HepG2 (cell line): ENCODE data around the gene NFE2. TPM values are rescaled to one million over a fixed set of nuclear protein-coding genes. Genes with fewer than 3 reads are reported as not detected.

Source experiments
- BORCS8-MEF2B ChIP-seq: sonication (generic); formaldehyde crosslinking; IDR thresholded peaks from 2 replicates; pipeline ENCODE4 v1.8.0; 2022; ENCODE audit warnings: mild to moderate bottlenecking, missing genetic modification reagents
- IRF2 ChIP-seq: IDR thresholded peaks from 2 replicates; pipeline ENCODE4 v1.6.1; 2018; ENCODE audit warnings: missing genetic modification reagents, missing compliant biosample characterization
- MTA1 ChIP-seq: sonication (generic); formaldehyde crosslinking; IDR thresholded peaks from 2 replicates; pipeline ENCODE4 v1.4.0; 2020; ENCODE audit warnings: missing genetic modification reagents, mild to moderate bottlenecking, borderline replicate concordance
- NR2C2 ChIP-seq: sonication (generic); formaldehyde crosslinking; IDR thresholded peaks from 2 replicates; pipeline ENCODE4 v1.4.0; 2020; ENCODE audit warnings: missing genetic modification reagents, mild to moderate bottlenecking, moderate library complexity, borderline replicate concordance
- NRL ChIP-seq: sonication (generic); formaldehyde crosslinking; IDR thresholded peaks from 2 replicates; pipeline ENCODE4 v1.5.0; 2020; ENCODE audit warnings: missing genetic modification reagents, mild to moderate bottlenecking, moderate library complexity, borderline replicate concordance
- SIX4 ChIP-seq: sonication (generic); formaldehyde crosslinking; IDR thresholded peaks from 2 replicates; pipeline ENCODE4 v1.4.0; 2020; ENCODE audit warnings: missing genetic modification reagents
- TAF15 ChIP-seq: fragments of 200-400 bp; formaldehyde crosslinking; IDR thresholded peaks from one replicate; pipeline ENCODE4 v1.6.1; 2018; ENCODE audit warnings: mild to moderate bottlenecking, low read depth, low read length; ENCODE audit not compliant: poor library complexity, severe bottlenecking
- TEAD2 ChIP-seq: sonication (generic); formaldehyde crosslinking; IDR thresholded peaks from 2 replicates; pipeline ENCODE4 v1.9.0; 2021; ENCODE audit warnings: missing genetic modification reagents
- ZMYM2 ChIP-seq: sonication (generic); formaldehyde crosslinking; IDR thresholded peaks from 2 replicates; pipeline ENCODE4 v1.8.0; 2022; ENCODE audit warnings: mild to moderate bottlenecking, missing genetic modification reagents
- ZNF333 ChIP-seq: sonication (generic); formaldehyde crosslinking; IDR thresholded peaks from 2 replicates; pipeline ENCODE4 v1.4.0; 2020; ENCODE audit warnings: mild to moderate bottlenecking, missing genetic modification reagents, borderline replicate concordance
- polyA plus RNA-seq, 8 experiments: library from polyadenylated mRNA; depleted of rRNA in 3 of 8; stranded (reverse) in 7 of 8; unstranded in 1 of 8; fragments of >200 nt; fragmentation: Illumina TruSeq in 4 of 8; extraction: Trizol in 4 of 8; gene quantifications; 2 replicates each; pipeline versions ENCODE4 v1.2.1 to v1.2.3, GENCODE V29; 2011 to 2016; ENCODE audit warnings: low read depth in 4 of 8, missing spikeins in 1 of 8, mixed read lengths in 1 of 8; ENCODE audit not compliant: insufficient read depth in 1 of 8
- total RNA-seq, 5 experiments: library from RNA; depleted of rRNA; stranded (reverse); fragments of >200 nt; fragmentation: Illumina TruSeq; extraction: Trizol; gene quantifications; 2 replicates each; pipeline ENCODE4 v1.2.3, GENCODE V29; 2016; ENCODE audit warnings: low read depth in 1 of 5
- TF ChIP-seq, protein P1 (sequence below): sonication (generic); formaldehyde crosslinking; IDR thresholded peaks from 2 replicates; pipeline ENCODE4 v1.8.1; 2022; ENCODE audit warnings: low read depth, mild to moderate bottlenecking, missing genetic modification reagents
- TF ChIP-seq, protein P2 (sequence below): sonication (generic); formaldehyde crosslinking; IDR thresholded peaks from 2 replicates; pipeline ENCODE4 v1.4.0; 2020; ENCODE audit warnings: missing genetic modification reagents
- TF ChIP-seq, protein P3 (sequence below): sonication (generic); formaldehyde crosslinking; IDR thresholded peaks from 2 replicates; pipeline ENCODE4 v1.4.0; 2020; ENCODE audit warnings: missing genetic modification reagents, borderline replicate concordance
- TF ChIP-seq, protein P4 (sequence below): sonication (generic); formaldehyde crosslinking; IDR thresholded peaks from 2 replicates; pipeline ENCODE4 v1.8.1; 2023; ENCODE audit warnings: mild to moderate bottlenecking, inconsistent platforms, moderate library complexity, missing genetic modification reagents, borderline replicate concordance

NFE2 gene
- total and polyA plus RNA-seq, 2 of the 13 experiments (the other 11 are each of a cell fraction or from before 2014, with no cell fraction given): 4.5 to 7.8 TPM

DNA sequence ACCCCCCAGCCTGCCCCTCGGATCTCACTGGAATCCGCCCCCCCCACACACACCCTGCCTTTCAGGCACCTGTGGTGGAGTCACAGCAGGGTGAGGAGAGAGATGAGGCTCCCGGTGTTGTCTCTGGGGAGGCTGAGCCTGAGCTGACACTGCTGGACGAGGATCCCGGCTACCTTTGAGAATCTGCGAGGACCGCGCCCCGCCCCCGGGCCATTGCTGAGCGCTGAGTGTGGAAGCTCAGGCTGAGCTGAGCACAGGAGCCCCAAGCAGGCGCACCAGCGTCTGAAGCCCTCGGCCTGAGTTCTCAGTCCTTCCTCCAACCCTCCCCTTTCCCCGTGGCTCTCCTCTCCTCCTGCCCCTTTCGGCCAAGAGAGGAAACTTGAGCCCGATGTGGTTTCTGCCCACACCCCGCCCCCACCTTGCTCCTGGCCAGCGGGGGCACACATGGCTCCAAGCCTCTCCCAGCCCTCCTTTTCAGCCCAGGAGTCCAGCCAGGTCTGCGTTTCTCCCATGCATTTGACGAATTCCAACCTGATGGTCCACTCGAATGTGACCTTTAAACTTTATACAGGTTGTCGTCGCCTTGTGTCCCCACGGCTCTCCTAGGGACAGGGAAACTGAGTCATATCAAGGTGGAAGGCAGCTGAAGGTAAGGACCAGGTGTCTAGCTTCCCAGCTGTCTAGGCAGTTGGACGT, at the start of gene NFE2 (continued):
- TF ChIP-seq NRL (CRISPR knock-in tag): peak; percentile 48; the same call in 1 of the 2 replicates
- TF ChIP-seq, protein P1, sequence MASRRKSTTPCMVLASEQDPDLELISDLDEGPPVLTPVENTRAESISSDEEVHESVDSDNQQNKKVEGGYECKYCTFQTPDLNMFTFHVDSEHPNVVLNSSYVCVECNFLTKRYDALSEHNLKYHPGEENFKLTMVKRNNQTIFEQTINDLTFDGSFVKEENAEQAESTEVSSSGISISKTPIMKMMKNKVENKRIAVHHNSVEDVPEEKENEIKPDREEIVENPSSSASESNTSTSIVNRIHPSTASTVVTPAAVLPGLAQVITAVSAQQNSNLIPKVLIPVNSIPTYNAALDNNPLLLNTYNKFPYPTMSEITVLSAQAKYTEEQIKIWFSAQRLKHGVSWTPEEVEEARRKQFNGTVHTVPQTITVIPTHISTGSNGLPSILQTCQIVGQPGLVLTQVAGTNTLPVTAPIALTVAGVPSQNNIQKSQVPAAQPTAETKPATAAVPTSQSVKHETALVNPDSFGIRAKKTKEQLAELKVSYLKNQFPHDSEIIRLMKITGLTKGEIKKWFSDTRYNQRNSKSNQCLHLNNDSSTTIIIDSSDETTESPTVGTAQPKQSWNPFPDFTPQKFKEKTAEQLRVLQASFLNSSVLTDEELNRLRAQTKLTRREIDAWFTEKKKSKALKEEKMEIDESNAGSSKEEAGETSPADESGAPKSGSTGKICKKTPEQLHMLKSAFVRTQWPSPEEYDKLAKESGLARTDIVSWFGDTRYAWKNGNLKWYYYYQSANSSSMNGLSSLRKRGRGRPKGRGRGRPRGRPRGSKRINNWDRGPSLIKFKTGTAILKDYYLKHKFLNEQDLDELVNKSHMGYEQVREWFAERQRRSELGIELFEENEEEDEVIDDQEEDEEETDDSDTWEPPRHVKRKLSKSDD: no peak
- 0 out of 2 replicates have a peak, but pooled peaks have one; percentile 42 for TF ChIP-seq ZMYM2 (CRISPR knock-in tag)
- TF ChIP-seq TEAD2 (CRISPR knock-in tag): no peak
- TF ChIP-seq MTA1 (CRISPR knock-in tag): peak; percentile 54; the same call in 1 of the 2 replicates
- TF ChIP-seq NR2C2 (CRISPR knock-in tag): peak; percentile 56
- TF ChIP-seq ZNF333: peak; percentile 32; the same call in 1 of the 2 replicates
- no peak for TF ChIP-seq TAF15
- TF ChIP-seq IRF2: 0 out of 2 replicates have a peak, but pooled peaks have one; percentile 31
- TF ChIP-seq, protein P2, sequence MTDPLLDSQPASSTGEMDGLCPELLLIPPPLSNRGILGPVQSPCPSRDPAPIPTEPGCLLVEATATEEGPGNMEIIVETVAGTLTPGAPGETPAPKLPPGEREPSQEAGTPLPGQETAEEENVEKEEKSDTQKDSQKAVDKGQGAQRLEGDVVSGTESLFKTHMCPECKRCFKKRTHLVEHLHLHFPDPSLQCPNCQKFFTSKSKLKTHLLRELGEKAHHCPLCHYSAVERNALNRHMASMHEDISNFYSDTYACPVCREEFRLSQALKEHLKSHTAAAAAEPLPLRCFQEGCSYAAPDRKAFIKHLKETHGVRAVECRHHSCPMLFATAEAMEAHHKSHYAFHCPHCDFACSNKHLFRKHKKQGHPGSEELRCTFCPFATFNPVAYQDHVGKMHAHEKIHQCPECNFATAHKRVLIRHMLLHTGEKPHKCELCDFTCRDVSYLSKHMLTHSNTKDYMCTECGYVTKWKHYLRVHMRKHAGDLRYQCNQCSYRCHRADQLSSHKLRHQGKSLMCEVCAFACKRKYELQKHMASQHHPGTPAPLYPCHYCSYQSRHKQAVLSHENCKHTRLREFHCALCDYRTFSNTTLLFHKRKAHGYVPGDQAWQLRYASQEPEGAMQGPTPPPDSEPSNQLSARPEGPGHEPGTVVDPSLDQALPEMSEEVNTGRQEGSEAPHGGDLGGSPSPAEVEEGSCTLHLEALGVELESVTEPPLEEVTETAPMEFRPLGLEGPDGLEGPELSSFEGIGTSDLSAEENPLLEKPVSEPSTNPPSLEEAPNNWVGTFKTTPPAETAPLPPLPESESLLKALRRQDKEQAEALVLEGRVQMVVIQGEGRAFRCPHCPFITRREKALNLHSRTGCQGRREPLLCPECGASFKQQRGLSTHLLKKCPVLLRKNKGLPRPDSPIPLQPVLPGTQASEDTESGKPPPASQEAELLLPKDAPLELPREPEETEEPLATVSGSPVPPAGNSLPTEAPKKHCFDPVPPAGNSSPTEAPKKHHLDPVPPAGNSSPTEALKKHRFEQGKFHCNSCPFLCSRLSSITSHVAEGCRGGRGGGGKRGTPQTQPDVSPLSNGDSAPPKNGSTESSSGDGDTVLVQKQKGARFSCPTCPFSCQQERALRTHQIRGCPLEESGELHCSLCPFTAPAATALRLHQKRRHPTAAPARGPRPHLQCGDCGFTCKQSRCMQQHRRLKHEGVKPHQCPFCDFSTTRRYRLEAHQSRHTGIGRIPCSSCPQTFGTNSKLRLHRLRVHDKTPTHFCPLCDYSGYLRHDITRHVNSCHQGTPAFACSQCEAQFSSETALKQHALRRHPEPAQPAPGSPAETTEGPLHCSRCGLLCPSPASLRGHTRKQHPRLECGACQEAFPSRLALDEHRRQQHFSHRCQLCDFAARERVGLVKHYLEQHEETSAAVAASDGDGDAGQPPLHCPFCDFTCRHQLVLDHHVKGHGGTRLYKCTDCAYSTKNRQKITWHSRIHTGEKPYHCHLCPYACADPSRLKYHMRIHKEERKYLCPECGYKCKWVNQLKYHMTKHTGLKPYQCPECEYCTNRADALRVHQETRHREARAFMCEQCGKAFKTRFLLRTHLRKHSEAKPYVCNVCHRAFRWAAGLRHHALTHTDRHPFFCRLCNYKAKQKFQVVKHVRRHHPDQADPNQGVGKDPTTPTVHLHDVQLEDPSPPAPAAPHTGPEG (CRISPR knock-in tag): peak; percentile 61; the same call in 1 of the 2 replicates
- TF ChIP-seq BORCS8-MEF2B: peak; percentile 45; the same call in 1 of the 2 replicates
- TF ChIP-seq, protein P3, sequence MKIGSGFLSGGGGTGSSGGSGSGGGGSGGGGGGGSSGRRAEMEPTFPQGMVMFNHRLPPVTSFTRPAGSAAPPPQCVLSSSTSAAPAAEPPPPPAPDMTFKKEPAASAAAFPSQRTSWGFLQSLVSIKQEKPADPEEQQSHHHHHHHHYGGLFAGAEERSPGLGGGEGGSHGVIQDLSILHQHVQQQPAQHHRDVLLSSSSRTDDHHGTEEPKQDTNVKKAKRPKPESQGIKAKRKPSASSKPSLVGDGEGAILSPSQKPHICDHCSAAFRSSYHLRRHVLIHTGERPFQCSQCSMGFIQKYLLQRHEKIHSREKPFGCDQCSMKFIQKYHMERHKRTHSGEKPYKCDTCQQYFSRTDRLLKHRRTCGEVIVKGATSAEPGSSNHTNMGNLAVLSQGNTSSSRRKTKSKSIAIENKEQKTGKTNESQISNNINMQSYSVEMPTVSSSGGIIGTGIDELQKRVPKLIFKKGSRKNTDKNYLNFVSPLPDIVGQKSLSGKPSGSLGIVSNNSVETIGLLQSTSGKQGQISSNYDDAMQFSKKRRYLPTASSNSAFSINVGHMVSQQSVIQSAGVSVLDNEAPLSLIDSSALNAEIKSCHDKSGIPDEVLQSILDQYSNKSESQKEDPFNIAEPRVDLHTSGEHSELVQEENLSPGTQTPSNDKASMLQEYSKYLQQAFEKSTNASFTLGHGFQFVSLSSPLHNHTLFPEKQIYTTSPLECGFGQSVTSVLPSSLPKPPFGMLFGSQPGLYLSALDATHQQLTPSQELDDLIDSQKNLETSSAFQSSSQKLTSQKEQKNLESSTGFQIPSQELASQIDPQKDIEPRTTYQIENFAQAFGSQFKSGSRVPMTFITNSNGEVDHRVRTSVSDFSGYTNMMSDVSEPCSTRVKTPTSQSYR: 0 out of 2 replicates have a peak, but pooled peaks have one; percentile 51
- TF ChIP-seq, protein P4, sequence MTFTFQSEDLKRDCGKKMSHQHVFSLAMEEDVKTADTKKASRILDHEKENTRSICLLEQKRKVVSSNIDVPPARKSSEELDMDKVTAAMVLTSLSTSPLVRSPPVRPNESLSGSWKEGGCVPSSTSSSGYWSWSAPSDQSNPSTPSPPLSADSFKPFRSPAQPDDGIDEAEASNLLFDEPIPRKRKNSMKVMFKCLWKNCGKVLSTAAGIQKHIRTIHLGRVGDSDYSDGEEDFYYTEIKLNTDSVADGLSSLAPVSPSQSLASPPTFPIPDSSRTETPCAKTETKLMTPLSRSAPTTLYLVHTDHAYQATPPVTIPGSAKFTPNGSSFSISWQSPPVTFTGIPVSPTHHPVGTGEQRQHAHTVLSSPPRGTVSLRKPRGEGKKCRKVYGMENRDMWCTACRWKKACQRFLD (CRISPR knock-in tag): no peak
- TF ChIP-seq SIX4 (CRISPR knock-in tag): no peak; the same call in 1 of the 2 replicates
